Activated CD4-positive, alpha-beta T cell treated with anti-CD3 and anti-CD28 coated beads, Interleukin-2, amount 50 U/mL, for 24 hours (primary cell): ENCODE results near the gene HOXB13.
"Not testable (repeated sequence)": the region's sequence is repeated elsewhere in the genome, so short reads cannot be mapped to it uniquely, and the experiment has no call there.

Experiments used
- DNase-seq, 2 donors: peaks; one replicate each; pipeline ENCODE4 v3.0.0-alpha.2; 2020; ENCODE audit warnings: low read depth in 1 of 2, low spot score in 1 of 2

Gene HOXB13

DNA sequence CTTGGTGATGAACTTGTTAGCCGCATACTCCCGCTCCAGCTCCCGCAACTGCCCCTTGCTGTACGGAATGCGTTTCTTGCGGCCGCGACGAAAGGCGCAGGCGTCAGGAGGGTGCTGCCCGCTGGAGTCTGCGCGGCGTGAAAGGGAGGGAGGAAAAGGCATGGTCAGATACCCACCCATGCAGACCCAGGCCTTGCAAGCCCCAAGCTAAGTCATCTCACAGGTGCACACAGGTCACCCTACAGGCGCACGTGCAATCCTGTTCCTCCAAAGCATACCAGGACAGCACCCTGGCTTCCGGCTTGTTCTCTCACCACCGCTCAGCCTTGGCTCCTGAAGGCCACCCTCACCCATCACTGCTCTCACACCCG is 1.6 kb downstream of the HOXB13 start:
- DNase-seq, result no peak

- DNase-seq, result no peak
Measured at GRCh38 chr17:48726114-48726915, 2.2 kb downstream of the HOXB13 start.

DNA sequence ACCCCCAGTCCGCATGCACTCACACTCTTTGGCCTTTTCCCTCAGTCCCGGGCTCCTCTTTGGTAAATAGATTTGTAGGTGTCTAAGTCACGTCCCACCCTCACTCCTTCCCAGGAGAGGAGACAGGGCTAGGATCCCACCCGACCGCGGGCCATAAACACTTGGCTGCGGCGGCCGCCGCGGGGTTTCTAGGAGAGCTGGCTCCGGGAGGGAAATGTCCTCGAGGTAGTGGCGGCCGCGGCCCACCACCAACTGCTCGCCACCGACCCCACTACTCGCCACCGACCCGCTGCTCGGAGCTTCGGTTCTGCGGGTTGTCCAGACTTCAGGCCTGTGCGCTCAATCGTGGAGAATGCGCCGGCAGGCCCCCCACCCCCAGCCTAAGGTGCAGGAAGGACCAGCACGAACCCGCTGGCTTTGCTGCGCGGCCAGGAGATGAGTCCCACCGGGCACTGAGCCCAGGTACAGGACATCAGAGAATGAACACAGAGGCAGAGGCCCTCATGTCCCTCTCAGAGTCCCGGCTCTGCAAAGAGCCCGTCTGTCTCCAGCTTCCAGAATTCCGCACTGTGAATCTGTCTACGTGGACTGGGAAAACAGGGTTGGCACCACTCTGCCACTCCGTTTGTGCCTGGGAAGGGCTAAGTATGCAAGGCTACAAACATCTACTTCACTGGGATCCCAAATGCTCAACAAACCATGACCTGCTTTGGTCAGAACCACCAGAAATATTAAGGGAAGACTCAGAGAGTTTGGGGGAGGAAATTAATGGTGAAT is 3.1 kb downstream of the HOXB13 start:
- DNase-seq, result no peak

- DNase-seq, result no peak
Measured at GRCh38 chr17:48725004-48725287, 3.6 kb downstream of the HOXB13 start.

DNA sequence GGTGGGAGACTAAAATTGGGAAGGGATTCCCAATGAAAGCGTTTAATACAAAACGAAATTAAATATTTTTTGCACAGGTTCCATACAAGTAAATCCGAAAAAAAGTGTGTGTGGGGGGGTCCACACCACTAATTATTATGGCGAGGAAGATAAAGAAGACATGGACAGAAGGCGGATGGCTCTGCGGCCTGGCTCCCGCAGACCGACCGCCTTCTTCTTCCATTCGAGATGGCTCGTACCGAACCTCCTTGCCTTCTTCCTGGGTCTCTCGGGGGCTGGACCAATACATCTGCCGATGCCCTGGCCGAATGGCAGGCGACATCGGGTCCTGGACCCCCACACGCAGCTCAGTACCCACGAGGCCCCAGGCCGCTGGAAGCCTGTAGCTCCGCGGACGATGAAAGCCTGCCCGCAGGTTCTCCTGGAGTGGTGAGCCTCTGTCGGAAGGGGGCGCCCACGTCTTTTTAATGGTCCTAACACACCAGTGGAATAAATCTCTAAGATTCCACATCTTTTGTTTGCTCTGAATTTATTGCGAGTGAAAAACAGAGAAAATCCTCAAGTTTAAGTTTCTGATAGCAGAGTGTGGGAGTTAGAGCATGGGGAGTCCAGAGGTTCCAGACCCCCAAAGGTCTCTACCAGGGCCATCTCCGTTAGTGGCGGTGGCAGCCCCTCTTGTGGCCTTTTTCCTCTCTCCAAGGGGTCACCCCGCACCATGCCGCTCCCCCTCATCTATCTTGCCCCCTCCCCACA is 4.1 kb downstream of the HOXB13 start:
- peak; percentile 33 to 69 for DNase-seq

GRCh38 chr17:48723423-48724250 is 4.9 kb downstream of the HOXB13 start:
- no peak for DNase-seq

- no peak for DNase-seq
Measured at GRCh38 chr17:48722915-48723422, 5.6 kb downstream of the HOXB13 start, which contains the start of gene PRAC2. Gene PRAC2 (plus strand): TSS chr17:48723185. CDS start chr17:48724411, 1,226 bp downstream.

DNA sequence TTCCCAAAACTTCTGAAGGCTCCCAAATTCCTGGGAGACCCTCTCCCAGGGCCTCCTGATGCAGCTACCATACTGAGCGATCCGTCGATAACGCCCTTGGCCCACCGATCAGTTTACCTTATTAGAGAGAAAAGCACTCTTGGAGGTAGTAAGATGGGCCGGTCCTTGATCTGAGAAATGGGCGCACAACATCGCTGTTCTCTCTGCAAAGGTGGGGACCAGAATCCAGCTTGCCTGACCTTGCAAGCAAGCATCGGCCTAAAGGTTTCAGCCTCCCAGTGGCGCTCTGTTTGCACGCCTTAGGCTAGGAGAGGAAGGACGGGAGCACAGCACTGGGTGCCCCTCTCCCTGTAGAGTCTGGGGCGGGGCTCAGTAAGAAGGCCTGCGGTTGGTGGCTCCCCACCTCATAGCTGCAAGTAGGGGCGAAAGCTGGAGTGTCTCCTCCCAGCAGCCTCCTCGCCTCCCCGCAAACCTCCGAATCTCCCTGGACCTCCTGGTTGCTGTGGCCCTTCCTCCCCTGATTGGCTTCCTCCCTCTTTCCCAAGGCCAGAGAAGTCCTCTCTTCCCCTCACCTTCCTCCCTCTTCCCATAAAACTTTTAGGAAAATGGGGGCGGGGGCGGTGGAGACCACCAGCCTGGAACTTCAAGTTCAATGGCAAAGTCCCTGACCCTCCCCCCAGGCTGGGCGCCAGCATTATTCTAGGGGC is 6.2 kb downstream of the HOXB13 start, which contains the start of gene PRAC1:
TSS of gene PRAC1 (minus strand) at position 318 of the 707 bp plus-strand sequence. CDS start at position 192, 126 bp downstream.
- DNase-seq, result no peak

- no peak for DNase-seq
Measured at GRCh38 chr17:48721009-48721402, 7.5 kb downstream of the HOXB13 start.

GRCh38 chr17:48720266-48721008 is 8.1 kb downstream of the HOXB13 start:
- DNase-seq, result no peak

GRCh38 chr17:48719642-48720265 is 8.8 kb downstream of the HOXB13 start:
- no peak for DNase-seq

GRCh38 chr17:48718761-48719641 is 9.5 kb downstream of the HOXB13 start:
- DNase-seq, result no peak

GRCh38 chr17:48718227-48718760 is 10.3 kb downstream of the HOXB13 start:
- no peak for DNase-seq

DNA sequence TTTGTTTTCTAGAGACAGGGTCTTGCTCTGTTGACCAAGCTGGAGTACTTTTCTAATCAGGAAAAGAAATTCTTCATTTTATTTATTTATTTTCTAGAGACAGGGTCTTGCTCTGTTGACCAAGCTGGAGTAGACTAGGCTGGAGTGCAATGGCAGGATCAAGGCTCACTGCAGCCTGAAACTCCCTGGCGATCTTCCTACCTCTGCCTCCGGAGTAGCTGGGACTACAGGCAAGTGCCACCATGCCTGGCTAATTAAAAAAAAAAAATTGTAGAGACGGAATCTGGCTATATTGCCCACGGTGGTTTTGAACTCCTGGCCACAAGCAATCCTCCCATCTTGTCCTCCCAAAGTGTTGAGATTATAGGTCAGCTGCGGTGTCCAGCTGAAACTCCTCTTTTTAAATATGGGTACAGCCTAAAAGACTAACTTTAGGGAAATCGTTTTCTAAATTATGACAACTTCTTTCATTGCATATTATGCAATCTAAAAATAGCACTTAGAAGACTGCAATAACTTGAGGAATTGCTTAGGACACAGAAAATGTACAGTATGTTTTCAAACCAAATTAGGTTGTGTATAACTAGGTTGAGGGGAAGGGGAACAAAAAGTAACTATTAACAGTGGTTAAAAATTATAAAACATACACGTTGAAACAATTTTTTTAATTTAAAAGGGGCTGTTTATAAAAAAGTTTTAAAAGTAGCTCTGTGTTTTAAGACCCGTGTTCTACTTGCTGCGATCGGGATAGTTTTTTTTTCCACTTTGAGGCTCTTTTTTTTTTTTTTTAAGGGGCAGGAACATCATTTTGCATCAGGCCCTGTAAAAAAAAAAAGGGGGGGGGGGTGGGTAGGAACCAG is 11.0 kb downstream of the HOXB13 start:
- no peak for DNase-seq

- DNase-seq, result not testable (repeated sequence)
Measured at GRCh38 chr17:48716549-48716948, 12.0 kb downstream of the HOXB13 start.

DNA sequence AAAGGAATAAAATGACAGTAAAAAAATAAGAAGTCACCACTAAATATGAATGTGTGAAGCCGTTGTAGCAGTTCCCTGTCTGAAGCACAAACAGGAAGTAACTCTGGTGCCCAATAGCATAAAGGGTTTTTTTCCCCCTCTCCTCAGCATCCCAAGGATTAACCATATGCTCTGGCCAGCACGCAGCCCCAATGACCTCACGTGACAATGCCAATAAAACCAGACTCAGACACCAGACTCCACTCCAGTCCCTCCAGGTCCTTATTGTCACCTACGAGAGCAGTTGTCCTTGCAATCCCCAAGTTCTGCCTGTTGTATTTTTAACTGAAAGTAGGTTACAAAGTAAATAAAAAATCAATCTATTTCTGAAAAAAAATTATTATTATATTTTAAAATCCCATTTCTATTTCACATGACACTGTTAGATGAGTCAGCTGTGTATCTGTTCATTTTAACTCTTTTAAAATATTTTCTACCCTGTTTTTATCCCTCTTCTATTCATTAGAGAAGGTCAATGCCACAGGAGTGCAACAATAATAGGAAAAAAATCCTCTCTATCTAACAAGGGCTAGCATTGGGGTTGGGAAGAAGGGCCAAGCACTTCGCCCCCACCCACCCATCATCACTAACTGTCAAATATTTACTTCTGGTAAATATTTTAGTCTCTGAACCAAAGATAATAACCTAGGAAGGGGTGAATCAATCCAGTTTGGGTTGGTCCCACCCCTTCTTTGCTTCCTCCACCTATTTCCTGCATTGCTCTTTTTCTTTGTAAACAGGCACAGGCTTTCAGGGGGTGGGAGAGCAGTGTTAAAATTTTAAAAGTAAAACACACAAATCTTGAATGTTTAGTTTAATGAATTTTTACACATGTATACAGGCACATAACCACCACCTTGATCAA is 12.8 kb downstream of the HOXB13 start:
- DNase-seq, result no peak
